HG03342 (cell line): ENCODE data around the gene COMMD3.
"Not testable (repeated sequence)": the region's sequence is repeated elsewhere in the genome, so short reads cannot be mapped to it uniquely, and the experiment has no call there.

Experiments
- ATAC-seq: cut with Tn5 transposase; IDR thresholded peaks from one replicate; pipeline ENCODE4 v1.9.1; 2021; ENCODE audit warnings: mild to moderate bottlenecking, moderate library complexity; ENCODE audit not compliant: unreplicated experiment

COMMD3 gene

DNA sequence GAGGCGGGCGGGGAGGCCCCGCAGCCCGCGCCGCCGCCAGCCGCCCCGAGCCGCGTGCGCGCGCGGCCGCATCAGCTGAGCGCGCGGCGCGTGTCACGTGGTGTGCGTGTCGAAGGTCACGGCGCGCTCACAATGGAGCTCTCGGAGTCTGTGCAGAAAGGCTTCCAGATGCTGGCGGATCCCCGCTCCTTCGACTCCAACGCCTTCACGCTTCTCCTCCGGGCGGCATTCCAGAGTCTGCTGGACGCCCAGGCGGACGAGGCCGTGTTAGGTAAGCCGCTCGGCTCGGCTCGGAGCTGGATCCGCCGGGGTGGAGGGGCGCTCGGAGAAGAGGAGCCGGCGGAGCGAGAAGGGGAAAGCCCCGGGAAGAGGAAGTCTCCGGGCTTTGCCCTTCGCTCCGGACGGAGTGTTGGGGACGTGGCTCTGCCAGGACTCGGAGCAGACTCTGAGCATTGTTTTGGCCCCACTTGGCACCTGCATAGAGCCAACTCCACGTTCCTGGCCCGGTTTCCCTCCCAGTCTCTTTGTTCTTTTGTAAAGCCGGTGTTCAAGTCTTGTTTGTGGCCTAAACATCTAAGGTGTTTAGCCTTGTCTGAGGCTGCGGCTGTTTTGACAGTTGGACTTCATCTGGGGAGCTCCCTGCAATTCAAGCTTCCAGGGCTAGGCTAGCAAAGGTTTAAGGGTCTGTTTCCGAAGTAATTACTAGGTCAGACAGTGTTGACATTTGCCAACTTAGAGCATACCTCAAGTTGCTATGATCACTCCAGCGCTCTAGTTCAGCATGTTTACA, at the start of gene COMMD3:
COMMD3 (plus strand) TSS at position 103 of the 790 bp plus-strand sequence; CDS start at position 133, 30 bp downstream.
- peak; percentile 60 for ATAC-seq

- no peak for ATAC-seq
Observed at GRCh38 chr10:22268503-22268902, 47.7 kb upstream of the COMMD3 start.

- no peak for ATAC-seq
Observed at GRCh38 chr10:22271786-22272185, 44.4 kb upstream of the COMMD3 start.

DNA sequence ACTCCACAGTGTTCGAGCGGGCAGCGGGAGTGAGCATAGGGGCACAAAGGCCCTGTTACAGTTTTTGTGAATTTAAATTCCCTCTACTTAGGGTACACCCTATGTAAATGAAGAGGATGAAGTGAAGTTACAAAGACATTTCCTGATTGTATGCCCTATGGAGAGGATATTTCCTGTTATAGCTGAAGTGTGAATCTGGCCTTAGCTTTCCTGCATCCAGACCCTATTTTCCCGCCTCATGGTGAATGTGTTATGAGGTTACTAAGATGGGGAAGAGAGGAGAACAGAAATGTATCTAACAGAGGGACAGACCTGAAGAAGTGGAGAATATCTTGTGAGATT, 37.8 kb upstream of the COMMD3 start:
- ATAC-seq = no peak

GRCh38 chr10:22280078-22280477, 36.1 kb upstream of the COMMD3 start:
- ATAC-seq = no peak

DNA sequence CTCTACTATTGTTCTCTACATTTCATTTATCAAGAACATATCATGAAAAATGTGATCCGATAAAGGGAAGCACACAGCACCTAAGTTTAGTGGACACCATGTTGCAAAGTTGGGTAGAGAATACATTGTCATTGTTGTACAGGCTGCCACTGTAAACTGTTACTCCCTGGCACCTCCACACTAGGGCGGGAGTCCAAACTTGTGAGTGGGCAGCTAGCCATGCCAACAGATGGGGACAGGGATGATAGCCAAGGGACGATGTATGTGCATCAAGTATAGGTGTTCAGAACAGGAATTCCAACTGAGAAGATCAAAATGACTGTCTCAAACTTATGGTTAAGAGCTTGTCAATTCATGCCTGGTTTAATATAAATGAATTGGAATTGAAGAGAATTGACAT, 31.1 kb upstream of the COMMD3 start:
- no peak for ATAC-seq

GRCh38 chr10:22293747-22294404, 22.3 kb upstream of the COMMD3 start:
- no peak for ATAC-seq

GRCh38 chr10:22294694-22295093, 21.5 kb upstream of the COMMD3 start:
- ATAC-seq = no peak

DNA sequence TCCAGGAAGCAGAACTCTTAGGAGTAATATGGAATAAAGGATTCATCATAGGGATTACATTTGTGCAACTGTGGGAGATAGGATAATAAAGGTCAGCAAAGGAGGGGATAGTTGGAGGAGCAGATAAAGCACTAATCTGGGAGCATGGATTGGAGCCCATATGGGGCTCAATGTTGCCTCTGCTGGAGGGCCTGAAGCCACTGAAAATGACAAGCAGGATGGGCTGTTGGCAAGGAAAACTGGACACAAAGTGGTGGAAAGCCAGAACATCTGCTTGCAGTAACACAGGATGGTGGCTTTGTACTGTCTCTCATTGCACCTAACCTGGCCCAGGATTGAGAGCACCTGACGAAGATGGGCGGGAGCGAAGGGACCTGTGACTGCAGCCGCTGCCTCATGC, 15.0 kb upstream of the COMMD3 start:
- ATAC-seq = no peak

GRCh38 chr10:22303461-22303860, 12.7 kb upstream of the COMMD3 start:
- no peak for ATAC-seq

GRCh38 chr10:22305721-22306120, 10.5 kb upstream of the COMMD3 start:
- ATAC-seq = no peak

GRCh38 chr10:22308390-22308789, 7.8 kb upstream of the COMMD3 start:
- peak; percentile 98 for ATAC-seq

DNA sequence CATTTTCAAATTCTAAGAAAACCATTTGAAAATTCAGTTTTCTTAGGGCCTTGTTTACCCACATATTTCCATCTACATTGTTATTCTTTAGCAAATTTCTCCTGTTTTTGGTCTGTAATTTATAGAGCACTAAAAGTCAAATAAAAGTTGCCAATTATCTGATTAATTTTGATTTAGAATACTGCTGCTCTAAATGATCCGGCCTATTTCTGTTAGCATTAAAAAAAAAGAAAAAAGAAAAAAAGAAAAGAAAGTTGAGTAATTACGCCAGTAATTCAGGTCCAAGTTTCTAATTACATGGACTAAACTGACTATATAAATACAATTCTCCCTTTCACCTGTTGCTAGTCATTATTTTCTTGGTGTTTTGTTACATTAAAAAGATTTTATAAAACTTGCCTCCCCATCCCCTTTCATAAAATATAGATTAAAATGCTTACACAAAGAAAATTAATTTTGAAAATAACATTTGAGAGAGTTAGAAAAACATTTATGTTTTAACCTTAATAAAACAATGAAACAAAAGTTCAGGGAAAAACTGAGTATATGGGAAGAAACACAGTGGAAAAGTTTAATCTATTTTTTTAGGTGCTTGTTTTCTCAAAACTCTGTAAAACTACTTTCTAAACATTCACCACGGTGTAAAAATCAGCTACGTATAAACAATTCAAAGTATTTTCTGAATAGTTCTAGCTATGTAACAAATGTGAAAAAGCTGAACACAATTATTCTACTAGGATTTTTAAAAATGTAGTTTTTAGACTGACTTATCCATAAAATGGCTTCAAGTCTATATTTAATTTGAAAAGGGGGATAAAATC, 6.8 kb upstream of the COMMD3 start:
- ATAC-seq = no peak

DNA sequence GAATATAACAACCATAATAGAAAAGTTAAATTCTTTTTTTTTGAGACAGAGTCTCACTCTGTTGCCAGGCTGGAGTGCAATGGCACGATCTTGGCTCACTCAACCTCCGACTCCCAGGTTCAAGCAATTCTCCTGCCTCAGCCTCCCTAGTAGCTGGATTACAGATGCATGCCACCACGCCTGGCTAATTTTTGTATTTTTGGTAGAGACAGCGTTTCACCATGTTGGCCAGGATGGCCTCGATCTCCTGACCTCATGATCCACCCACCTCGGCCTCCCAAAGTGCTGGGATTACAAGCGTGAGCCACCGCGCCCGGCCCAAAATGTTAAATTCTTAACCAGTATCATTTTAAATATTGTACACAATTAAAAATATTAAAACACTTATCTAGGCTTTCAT, 6.2 kb upstream of the COMMD3 start:
- not testable (repeated sequence) for ATAC-seq

- no peak for ATAC-seq
Observed at GRCh38 chr10:22310928-22311327, 5.3 kb upstream of the COMMD3 start.

DNA sequence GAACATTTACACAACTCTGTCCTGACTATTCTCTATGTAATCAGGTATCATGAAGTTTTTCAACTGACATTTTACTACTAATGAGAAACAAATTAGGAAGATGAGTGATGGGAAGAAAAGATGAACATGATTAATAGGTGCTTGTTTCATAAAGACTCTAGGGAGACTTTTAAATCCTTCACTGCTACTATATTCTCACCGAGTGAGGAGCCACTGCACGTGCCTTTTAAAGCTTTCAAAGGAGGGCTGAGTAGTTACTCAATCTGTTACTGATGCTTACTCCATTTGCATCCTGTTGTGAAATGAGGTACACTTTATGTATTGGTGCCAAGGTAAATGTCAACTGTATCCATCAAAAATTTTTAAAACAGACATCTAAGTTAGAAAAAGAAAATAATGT, 1.3 kb upstream of the COMMD3 start:
- ATAC-seq = no peak

DNA sequence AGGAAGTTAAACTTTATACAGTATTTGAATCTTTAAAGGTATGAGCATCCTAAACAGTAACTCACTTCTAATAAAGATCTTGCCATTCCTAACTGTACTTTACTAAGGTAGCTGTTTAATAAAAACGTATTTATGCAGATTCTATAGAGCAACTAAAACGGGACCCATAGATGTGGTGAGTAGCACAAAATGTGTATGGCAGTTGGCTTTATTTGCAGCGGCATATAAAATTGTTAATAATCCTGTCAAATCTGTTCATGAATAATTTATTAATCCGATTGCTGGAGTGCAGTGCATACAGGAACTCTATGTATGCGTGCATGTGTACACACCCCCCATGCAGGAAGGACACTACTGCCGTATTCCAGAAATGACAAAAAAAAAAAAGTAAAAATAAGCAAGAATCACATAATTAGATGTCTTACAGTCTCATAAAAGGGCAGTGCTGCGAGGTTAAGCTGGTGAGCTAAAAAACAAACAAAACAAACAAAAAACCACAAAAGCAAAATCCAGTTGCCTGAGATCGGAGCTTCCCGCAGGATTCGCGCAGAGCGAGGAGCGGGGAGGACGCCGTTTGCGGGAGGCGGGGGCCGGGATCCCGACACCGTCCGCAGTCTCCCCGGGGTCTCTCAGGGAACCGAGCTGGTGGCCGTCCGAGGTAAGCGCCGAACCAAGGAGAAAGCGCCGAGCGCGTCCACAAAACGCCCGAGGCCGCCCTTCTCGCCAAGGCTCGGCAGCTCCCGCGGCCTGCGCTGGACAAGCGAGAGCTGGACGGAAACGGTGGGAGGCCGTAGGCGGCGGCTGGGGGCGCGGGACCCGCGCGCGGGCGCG, 518 bp upstream of the COMMD3 start:
- peak; percentile 26 for ATAC-seq

DNA sequence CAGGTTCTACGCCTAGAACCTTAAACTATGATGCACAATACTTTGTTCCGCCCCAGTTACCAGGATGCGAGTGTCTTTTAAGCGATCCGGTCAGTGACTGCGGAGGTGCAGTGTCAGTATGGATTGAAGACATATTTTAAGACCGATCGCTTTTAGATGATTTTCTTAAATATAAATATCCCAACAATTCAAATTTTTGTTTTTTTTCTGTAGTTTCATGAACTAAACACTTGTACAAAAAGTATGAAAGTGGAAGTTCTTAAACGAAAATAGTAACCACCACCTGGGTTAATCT, 835 bp downstream of the COMMD3 start:
- ATAC-seq = peak; percentile 24

- ATAC-seq = no peak
Observed at GRCh38 chr10:22317771-22318565, 1.8 kb downstream of the COMMD3 start.

DNA sequence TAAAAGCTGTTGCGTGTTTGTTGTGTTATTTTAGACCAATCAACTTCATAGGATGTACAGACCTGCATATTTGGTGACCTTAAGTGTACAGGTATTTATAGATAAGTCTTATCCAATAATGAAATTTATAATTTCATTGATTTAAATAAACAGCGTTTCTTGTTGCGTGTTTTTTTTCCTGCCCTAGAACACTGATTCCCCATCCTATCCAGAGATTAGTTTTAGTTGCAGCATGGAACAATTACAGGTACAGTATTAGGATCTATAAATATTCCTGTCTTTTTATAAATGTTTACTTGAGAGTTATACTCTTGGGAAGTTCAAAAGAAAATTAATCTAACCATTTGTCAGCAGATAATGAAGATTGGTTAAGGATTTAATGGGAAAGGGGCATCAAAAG, 2.6 kb downstream of the COMMD3 start:
- no peak for ATAC-seq
